Stimulated activated CD4-positive, alpha-beta T cell treated with anti-CD3 and anti-CD28 coated beads, Interleukin-12 subunit alpha, Interleukin-12 subunit beta, amount 100 ng/mL, for 4 hours (primary cell): ENCODE results near the gene LRRC47.

Experiments
- DNase-seq: peaks from one replicate; pipeline ENCODE4 v3.0.0-alpha.2; 2020

LRRC47 gene

DNA sequence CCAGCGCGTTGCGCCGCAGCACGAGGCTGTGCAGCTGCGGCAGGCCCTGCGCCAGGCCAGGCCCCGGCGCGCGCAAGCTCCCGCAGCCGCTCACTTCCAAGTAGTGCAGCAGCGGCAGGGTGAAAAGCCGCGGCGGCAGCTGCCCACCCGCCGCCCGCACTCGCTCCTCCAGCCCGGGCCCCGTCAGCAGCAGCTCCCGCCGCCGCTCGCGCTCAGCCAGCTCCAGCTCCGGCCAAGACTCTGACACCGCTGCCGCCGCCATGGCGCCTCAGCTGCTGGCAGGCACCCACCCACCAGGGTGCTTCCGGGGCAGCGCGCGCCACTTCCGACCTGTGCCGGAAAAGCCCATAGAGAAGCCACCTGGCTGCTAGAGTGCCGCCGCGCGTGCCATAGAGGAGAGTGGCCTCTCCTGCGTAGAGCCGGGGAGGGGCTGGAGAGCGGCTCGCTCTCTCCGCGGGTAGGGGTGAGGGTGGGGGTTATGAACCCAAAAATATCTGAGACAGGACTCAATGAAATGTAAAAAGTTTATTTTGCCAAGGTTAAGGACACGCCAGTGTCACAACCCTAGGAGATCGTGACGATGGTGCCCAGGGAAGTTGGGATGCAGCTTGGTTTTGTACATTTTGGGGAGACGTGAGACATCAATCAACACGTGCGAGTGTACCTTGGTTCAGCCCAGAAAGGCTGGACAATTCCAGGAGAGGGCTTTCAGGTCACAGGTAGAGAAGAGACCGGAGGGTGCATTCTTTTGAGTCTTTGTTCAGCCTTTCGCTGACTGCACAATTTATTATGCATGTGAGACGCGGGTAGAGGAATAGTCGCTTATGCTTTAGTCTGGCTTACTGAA is at the start of gene LRRC47:
Gene LRRC47 (minus strand): TSS at position 284 of the 847 bp plus-strand sequence. CDS start 22 bp downstream, at position 262.
- DNase-seq: peak; percentile 95

DNA sequence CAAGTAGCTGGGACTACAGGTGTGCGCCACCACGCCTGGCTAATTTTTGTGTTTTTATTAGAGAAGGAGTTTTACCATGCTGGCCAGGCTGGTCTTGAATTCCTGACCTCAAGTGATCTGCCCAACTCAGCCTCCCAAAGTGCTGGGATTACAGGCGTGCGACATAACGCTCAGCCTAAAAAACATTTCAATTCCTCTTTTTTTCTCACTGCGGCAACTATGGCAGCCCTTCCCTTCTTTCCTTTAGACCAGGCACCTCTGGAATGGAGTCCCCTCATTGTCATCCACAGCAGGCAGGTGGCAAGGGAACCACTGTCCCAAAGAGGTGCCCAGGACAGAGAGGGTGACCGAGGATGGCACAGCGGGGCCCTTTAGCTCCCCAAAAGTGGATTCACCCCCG is 46.6 kb upstream of the LRRC47 start:
- no peak for DNase-seq

DNA sequence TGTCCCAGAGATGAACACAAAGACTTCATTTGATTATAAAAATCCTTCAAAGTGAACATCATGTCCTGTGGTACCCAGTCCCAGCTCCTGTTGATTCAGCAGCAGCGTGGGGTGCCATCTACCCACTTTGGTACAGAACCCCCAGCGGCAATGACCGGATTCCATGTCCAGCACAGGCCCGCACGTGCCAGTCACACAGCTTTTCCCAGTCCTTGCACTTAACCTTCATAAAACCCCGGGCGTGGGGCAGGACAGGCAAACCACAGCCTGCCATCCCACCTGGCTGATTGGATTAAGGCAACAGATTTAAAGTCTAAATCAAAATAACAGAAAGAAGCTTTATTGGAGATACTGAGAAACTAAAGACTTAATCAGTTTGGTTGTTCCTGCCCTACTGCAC is 45.2 kb upstream of the LRRC47 start:
- no peak for DNase-seq

DNA sequence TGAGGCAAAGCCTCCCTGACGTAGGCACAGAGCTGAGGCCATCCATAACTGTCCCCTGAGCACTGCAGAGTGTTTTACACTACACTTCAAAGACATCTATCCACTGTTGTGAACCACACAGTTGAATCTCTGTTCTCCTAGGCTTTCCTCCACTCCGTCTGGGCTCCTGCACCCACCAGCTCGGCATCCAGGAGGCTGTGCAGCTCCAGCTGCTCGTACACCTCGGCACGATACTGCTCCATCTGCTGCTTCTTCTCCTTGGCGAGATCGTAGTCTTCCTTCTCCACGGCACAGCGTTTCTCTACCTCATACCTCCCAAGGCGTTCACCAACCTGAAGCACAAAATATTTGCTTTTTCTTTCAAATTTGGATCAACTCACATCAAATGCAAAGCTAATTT is 42.5 kb upstream of the LRRC47 start:
- DNase-seq: no peak

DNA sequence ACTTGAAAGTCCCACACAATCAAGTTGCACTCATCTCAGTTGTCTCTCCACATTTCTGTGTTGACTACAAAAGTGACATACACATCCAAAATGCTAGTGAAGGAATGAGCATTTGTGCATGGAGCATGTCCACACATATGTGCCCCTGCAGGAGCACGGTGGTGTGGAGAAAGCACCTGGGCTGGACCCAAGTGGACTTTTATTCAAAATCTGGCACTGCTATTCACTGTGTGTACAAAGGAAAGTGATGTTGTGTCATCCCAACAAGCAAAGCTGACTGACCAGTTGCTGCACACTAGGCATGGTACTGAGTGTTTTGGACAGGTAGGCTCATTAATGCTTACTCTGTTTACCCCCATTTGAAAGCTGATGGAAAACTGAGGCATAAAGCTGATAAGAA is 41.4 kb upstream of the LRRC47 start:
- no peak for DNase-seq

GRCh38 chr1:3837200-3837599 is 40.9 kb upstream of the LRRC47 start:
- no peak for DNase-seq

GRCh38 chr1:3836421-3836820 is 40.1 kb upstream of the LRRC47 start:
- DNase-seq: no peak

DNA sequence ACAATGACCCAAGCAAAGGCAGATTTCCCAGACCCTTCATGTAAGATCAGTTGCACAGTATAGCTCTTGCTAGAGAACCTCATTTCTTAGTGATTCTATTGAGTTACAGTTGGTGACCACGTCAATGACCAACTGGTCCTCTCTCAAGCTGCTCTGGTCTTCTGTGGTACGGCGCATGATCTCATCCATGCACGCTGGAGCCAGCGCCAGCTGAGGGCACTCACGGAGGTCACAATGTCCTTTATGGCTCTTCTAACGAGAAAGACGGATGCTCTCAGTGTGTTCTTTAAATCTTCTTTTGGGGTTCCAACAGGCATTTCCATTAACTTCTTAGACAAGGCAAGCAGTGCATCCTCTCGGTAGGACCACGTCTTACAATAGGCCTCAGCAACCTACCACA is 38.4 kb upstream of the LRRC47 start:
- DNase-seq: no peak

DNA sequence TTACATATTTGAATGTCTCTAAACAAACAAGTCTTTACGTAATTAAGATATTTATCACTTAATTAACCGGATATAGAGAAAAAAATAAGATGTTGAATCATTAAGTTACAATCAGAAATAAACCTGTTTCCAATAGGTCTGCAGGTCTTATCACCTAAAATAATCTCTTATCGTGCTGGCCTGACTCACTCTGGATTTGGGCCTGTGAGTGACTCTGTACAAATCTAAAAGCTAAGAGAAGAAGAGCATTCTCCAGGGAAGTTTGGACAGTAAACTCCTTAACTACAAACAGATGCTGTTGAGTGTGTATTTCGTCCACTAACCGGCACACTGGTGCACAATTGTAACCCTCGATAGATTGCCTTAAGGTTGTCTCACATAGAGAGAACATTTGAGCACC is 35.4 kb upstream of the LRRC47 start:
- no peak for DNase-seq

DNA sequence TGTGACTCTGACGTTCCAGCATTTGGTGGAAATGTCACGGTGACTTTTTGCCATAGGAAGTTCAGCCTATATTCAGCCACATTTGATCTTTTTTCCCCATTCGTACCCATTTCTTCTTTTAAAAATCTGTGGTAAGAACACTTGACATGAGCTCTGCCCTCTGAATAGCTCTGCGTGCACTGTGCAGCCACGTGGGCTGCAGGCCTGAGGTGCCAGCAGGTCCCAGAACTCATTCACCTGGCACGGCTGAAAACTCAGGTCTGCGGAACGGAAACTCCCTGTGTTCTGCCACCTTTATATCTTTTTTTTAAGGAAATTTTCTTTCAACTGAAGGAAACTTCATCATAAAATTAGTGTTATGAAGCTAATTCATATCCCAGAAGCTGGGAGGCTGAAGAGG is 32.1 kb upstream of the LRRC47 start:
- no peak for DNase-seq

- DNase-seq: no peak
Measured at GRCh38 chr1:3827813-3828307, 31.6 kb upstream of the LRRC47 start.

DNA sequence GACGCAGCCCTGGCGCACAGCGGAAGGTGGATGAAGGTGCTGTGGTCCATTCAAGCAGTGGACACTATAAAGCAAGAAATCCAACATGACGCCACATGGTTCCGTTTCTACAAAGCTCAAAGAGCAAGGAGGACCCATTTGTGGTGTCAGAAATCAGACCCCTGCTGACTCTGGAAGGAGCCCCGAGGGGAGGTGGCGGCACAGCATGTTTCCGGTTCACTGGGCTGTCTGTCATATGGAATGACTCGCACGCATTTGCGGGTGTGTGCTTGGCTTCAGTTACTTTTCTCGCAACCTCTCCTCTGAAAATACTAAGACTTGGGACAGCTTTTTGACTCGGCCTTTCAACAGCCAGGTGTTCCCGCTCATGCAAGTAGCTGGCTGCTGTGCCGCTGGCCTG is 29.1 kb upstream of the LRRC47 start:
- no peak for DNase-seq

DNA sequence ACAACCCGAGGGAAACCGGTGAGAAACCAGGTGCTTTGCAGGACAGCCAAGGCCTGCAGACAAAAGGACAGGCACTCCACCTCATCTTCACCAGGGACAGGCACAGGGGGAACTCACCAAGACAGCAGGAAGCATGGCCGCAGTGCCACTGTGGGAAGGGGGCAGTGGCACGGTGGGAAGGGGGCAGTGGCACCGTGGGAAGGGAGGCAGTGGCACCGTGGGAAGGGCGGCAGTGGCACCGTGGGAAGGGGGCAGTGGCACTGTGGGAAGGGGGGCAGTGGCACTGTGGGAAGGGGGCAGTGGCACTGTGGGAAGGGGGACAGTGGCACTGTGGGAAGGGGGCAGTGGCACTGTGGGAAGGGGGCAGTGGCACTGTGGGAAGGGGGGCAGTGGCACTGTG is 28.4 kb upstream of the LRRC47 start:
- DNase-seq: no peak

DNA sequence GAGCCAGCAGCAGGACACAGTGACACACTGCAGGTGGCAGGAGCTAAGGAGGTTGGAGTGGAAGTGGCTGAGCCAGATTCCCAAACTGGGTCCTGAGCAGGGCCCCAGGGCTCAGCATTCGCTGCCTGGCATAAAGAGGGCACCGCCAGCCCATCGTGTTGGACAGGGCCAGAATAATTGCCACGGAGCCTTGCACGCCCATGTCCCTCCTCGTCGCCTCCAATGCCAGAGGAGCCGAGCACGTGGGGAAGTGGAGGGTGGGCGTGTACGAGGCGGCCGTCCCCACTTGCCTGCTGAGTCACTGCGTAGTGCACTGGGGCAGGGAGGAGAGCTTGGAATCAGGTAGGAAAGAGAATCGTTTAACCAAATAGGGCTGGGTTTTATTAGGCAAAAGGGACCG is 26.1 kb upstream of the LRRC47 start:
- no peak for DNase-seq

GRCh38 chr1:3821908-3822307 is 25.6 kb upstream of the LRRC47 start:
- DNase-seq: no peak

- no peak for DNase-seq
Measured at GRCh38 chr1:3821447-3821846, 25.1 kb upstream of the LRRC47 start.

DNA sequence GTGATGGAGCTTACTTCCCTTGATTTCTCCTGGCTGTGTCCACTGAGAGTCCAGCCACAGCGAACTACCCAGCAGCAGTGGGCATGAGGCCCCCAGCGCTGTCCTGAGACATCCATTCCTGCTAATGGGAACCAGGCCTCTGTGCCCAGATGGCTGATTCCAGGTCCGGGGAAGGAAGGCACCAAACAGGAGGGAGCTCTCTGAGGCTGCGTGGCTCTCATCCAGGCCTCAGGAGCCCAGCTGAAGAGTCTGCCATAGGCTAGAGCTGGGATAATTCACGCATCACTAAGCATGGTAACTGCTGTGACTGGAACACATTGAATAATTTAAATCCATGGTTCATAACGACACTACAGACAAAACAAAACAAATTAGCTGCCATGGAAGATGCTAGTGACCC is 24.7 kb upstream of the LRRC47 start:
- no peak for DNase-seq

- DNase-seq: no peak
Measured at GRCh38 chr1:3820316-3820715, 24.0 kb upstream of the LRRC47 start.

GRCh38 chr1:3819771-3820200 is 23.5 kb upstream of the LRRC47 start:
- DNase-seq: no peak

DNA sequence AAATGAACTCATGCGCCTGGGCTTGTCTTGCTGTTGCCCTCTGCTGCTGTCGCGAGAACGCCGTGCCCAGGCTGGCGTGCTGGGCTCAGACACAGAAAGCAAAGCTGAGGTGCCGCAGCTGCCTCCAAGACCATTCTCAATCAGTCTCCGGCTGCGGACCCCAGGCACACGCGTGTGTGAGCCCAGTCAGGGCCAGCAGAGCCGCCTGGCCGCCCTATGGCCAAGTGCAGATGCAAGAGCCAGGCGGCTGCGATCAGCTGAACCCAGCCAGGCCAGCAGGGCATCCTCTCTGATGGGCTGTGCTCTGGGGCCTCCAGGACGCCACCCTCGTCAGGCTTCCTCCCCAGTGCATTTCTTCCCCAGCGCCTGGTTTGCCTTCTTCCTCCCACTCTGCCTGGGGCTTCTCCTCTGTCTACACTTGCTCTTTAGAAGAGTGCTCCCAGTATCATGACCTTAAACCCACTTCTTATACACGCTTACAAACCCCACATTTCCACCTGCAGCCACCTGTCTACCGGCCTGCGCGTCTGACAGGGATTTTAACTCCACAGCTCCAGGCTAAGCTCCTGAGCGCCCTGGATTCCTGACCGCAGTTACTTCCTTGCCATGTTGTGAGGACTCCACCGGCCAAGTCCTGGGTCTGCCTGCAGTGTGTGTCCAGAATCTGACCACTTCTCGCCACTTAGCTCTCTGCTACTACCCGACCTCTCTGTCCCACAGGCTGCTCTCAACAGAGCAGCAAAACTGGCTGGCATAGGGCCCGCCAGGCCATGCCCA is 21.7 kb upstream of the LRRC47 start:
- no peak for DNase-seq

GRCh38 chr1:3817138-3817740 is 20.9 kb upstream of the LRRC47 start:
- no peak for DNase-seq

DNA sequence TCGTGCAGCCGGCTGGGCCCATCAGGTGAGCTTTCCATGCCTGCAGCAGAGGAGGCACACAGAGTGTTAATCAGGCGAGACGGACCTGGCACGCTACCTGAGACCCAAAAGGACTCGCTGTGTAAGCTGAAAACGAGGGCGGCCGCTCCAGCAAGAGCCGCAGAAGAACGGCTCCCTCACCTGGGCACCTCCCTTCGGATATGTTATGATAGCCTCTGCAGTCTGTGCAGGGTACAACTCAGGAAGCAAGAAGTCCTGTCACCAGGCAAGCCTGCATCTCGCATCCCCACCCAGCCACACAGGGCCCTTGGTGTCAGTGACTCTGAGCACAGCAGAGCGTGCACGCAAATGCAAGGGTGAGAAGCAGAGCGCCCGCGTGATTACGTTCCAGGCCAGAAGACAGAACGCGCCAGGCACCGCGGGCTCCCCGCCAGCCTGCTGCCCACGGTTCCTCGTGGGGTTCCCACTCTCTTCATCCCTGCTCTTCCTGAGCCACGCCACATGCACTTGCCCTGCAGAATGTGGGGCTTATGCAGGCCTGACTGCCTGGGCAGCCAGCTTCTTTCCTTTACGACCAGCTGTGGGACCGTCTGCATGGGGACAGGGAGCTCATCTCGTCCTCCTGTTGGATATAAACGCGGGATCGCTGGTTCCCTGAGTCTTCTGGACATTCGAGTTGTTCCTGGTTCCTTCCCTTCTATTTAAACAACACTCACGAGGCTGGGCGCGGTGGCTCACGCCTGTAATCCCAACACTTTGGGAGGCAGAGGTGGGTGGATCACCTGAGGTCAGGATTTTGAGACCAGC is 20.2 kb upstream of the LRRC47 start:
- DNase-seq: no peak
